GM03348 (cell line): ENCODE data around the gene FCRLA.
"Not testable (repeated sequence)": the region's sequence is repeated elsewhere in the genome, so short reads cannot be mapped to it uniquely, and the experiment has no call there.

ENCODE experiments used
- DNase-seq: peaks from one replicate; pipeline ENCODE4 v3.0.0; 2012; ENCODE audit warnings: low spot score

FCRLA gene, protein sequence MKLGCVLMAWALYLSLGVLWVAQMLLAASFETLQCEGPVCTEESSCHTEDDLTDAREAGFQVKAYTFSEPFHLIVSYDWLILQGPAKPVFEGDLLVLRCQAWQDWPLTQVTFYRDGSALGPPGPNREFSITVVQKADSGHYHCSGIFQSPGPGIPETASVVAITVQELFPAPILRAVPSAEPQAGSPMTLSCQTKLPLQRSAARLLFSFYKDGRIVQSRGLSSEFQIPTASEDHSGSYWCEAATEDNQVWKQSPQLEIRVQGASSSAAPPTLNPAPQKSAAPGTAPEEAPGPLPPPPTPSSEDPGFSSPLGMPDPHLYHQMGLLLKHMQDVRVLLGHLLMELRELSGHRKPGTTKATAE

DNA sequence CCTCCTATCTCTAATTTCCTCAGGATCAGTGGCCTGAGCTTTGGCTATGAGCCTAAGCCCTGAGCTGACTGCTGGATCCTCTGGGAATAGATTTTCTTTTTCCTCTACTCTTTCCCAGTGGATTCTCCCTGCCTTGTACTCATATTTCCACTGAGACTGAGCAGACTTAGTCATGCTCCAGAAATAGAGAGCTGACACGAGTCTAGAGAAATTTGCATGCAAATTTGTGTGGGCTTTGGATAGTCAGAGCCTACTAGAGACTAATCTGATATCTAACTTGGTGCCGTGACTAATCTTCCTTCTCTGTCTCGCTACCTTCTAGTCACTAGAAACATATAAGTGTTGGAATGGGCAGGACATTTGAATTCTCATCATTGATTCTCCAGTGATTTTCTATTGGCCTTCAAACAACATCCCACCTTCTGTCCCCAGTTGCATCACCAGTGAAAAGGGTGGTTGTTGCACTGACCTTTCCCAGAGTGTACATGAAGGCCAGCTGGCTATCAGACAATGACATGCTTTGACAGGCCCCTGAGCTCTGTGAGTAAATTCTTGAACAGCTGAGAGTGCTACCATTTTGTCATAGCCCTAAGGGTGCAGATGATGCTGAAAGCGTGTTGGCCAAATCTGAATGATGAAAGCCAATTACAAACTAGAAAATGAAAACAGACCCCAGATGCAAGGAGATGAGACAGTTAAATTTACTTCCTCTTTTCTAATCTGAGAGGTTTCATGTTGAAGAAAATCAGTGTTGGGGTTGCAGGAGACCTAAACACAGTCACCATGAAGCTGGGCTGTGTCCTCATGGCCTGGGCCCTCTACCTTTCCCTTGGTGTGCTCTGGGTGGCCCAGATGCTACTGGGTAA, at the start of gene FCRLA:
Gene FCRLA, plus strand, starts transcription at position 748 of the 866 bp plus-strand sequence. Its CDS starts 36 bp downstream, at position 784.
- DNase-seq, result peak; percentile 81

DNA sequence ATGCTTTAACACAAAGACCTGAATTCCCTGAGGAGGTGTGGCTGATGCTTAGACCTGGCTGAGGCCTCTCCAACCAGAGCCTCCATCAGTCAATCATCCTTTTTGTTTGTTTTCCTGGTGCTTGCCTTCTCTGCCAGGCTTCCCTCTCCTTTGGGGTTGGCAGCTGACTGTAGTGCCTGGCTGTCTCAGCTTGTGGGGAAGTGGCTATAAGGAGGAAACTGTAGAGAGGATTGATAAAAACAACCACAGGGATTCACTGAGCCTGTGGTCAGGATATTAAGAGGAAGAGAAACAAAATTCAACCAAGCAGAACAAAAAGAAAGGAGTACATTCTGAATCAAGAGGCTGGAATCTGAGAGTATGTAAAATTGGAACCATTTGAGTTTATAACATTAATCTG, 48.5 kb upstream of the FCRLA start:
- DNase-seq, result not testable (repeated sequence)

DNA sequence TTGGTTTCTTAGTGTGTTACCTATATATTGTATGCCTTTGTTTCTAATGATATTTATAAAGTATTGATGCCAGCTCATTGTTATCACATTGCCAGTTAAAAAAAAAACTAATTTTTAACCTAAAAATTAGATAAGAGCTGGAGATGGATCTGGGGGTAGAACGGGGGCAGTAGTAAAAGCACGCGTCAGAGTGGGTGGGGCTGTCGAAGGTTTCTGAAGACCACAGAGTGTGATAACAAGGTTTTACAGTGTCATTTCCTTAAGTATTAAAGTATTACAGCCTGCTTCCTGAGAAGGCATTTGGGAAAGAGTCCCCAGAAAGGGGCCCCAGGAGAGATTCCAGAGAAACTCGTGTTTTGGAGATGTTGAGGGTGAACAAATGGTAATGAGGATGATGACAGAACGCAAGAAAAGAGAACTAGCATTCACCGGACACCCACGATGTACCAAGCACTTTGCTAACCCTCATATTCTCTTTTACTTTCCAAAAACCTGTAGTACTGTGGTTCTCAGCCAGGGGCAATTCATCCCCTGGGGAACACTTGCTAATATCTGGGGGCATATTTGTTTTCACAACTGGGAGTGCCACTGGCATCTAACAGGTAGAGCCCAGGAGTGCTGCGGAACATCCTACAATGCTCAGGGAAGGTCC, 45.2 kb upstream of the FCRLA start:
- not testable (repeated sequence) for DNase-seq

DNA sequence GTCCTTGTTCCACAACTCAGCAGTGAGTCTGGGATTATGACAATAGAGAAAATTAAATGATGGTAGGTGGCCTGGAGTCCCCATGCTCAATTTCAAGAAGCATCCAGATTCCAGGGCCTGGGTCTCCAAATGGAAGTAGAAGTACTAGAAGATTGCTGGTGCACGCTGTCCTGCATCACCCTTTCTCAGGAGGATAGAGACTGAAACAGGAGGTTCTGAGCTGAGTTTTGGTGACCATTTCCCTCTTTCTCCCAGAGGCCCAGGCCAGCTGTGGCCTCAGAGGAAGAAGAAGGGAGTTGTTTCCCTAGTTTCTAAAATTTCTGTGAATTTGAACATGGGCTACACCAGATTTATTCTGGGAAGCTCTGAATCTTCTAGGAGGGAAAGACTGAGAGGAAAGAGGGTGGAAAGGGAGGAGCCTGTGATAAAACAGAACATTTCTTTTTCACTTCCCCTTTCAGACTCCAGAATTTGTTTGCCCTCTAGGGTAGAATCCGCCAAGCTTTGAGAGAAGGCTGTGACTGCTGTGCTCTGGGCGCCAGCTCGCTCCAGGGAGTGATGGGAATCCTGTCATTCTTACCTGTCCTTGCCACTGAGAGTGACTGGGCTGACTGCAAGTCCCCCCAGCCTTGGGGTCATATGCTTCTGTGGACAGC, 44.2 kb upstream of the FCRLA start, which contains the start of gene FCGR2B:
Gene FCGR2B, plus strand, starts transcription at position 460 of the 656 bp plus-strand sequence. Its CDS starts 99 bp downstream, at position 559.
- not testable (repeated sequence) for DNase-seq

DNA sequence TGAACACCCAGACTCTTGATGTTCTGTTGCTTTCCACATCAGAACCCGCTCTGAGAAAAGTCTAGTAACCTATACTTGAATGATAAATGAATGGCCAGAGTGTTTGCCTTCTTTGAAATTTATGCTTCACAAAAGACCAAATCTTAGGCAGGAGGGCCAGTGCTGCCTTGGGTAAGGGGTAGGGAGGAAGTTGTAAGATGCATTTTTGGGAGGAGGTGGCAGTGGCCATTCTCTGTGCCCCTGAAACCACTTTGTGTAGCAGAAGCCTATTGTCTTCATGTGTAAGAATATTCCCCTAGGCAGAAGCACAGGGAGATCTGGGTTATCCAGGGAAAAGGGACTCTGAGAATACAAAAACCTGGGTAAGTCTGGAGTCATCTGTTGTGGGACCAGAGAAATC, 43.5 kb upstream of the FCRLA start:
- DNase-seq, result not testable (repeated sequence)

DNA sequence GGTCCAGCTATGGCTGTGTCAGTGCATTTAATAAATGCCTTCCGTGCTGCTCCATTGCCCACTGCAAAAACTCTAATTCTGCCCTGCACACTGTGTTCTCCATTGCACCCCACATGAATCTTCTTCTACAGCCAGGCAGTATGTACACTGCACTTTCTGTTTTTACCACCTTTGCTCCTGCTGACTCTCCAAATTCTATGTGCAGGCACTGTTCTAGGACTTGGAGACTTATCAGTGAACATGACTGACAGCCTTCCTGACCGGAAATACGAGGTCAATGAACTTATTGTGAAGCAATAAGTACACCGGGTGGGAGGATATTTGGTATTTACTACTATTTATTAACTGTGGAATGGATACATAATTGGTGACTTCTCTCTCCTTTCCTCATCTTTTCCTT, 42.3 kb upstream of the FCRLA start:
- DNase-seq, result not testable (repeated sequence)

DNA sequence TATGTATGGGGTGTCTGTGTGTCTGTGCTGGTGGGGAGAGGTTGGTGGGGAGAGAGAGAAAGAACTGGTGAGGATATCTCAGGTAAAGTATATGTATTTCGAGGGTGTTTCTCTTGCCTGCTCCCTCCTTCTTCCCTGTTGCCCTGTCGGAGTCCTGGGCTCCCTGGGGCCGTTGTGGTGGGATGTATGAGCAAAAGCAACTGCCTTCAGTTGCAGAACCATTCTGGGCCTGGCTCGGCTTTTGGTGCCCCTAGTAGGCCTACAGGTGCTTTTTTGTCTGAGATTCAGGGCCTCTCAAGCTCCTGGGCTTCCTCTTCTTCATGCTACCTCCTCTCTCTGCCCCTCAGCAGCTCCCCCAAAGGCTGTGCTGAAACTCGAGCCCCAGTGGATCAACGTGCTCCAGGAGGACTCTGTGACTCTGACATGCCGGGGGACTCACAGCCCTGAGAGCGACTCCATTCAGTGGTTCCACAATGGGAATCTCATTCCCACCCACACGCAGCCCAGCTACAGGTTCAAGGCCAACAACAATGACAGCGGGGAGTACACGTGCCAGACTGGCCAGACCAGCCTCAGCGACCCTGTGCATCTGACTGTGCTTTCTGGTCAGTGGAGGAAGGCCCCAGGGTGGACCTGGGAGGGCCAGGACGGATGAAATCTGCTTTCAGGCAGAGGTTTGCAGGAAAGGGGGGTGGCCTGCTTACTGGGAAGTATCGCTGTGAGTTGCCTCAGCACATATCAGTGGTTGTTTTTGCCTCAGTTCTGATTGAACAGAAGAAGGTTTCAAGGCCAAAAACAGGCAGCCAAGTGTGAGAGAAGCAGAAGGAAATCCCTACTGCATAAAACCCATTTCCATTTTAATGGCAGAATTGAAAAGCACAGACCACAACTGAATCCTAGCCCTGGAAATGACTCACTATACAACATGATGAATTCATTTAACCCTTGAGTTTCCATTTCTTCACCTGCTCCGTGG, 35.7 kb upstream of the FCRLA start:
- DNase-seq, result not testable (repeated sequence)

DNA sequence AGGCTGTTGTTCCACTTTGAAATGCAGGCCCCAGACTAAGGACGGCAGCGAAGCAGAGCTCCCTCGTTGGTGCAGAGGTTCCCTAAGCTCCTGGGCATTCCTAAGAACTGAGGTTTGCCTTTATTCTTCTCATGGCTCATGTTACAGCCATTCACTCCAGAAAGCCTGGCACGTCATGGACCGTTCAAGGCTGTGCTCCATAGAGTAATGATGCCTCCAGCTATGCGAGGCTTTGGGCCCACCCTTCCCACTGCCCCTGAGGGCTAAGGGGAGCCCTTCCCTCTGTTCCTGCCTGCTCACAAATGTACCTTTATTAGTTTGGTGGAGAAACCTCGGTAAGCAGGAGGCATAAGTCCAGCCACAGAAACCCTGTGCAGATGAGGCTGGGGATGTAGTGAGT, 33.6 kb upstream of the FCRLA start:
- DNase-seq, result not testable (repeated sequence)

DNA sequence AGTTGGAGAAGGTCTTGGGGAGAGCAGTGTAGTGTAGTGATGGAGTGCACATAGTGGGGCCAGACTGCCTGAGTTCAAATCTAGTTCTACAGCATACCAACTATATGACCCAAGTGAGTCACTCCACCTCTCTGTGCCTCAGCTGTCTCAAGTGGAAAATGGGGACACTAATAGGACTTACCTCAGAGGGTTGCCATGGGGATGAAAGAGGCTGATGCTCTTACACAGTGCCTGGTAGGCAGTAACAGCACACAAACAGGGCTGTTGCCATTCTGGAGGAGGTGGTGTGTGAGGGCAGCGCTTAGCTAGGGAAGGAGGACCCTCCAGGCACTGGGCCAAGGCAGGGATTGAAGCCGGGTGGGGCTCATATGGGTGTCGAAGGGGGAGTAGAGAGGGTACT, 32.6 kb upstream of the FCRLA start:
- not testable (repeated sequence) for DNase-seq

DNA sequence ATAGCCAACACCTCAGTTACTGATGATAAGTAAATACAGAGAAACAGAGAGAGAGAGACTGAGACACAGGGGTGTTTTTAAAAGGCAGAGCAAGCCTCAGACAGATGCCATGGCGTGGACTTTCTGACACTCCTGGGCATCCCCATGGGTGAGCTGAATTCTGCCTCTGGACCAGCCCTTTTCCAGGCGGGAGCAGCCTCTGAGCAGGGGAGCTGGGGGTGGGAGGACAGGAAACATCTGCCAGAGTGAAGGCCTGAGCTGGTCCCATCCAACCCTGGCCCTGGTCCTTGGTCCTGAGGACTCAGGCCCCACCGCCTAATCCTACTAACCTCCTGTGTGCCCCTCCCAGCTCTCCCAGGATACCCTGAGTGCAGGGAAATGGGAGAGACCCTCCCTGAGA, 32.1 kb upstream of the FCRLA start:
- DNase-seq, result not testable (repeated sequence)

DNA sequence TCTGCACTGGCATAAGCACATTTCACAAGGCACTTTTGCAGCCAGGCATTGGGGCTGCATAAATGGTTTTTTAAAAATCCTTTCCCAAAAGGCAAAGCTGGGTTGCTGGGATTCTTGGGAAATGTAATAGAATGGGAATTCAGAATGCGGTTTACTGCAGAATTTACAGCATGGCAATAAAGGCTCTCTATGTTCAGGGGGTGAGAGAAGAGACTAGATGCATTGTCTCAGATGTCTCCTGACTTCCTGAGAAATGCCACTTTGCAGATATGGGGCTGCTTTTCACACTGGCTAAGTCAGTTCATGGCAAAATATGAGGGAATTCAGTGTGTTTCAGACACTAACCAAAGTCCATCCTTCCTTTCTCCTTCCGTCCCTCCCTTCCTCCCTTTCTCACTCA, 30.6 kb upstream of the FCRLA start:
- no peak for DNase-seq

DNA sequence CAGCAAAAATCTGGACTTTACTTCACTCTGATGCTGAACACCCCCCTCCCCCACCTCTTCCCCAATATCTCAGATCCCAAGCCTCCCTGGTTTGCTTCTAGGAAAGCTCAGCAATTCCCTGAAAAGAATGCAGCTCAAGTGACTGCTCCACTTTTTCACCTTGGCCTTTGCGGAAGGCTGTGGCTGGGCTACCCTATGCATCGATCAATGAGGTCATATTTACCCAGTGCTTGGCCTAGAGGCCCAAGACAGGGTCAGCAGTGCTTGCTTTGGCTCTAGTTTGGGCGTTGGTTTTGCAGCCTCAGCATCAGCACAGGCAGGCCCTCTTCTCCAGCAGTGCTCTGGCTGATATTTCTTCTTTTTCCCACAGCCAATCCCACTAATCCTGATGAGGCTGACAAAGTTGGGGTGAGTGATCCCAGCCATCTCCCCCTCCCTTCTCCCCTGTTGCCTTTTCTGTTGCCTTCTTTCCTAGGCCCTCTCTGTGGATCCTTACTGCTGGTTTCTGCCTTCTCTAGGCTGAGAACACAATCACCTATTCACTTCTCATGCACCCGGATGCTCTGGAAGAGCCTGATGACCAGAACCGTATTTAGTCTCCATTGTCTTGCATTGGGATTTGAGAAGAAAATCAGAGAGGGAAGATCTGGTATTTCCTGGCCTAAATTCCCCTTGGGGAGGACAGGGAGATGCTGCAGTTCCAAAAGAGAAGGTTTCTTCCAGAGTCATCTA, 29.9 kb upstream of the FCRLA start:
- DNase-seq, result no peak

DNA sequence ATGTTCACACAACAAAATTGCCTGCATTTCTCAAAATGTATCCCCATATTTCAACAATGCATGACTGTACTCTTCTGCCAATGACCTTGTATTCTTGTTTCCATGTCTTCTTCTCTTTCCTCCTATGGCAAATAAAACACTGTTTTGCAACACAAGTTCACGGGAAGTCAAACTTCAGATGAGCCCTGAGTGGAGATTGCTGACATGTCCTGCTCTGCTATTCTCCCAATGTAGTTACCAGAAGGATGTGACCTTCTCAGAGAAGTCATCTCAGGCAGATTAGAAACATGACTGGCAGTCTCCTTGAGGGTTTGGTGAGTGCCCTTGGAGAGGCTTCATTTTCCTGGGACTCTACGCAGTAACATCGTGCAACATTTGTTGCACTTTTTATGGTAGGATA, 28.5 kb upstream of the FCRLA start:
- DNase-seq, result no peak

DNA sequence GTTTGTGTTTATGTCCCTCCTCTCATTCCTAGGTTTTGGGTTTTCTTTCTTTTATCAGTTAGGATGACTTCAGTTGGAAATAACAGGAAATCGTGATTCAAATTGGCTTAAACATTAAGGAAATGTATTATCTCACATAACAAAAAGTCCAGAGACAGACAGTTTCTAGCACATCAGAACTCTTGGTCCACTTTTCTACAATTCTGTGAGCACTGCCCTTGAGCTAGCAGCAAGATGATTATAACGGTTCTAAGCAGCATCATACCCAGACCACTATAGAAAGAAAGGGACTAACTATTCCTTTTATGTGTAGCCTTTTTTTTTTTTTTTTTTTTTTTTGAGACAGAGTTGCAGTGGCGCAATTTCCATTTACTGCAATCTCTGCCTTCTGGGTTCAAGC, 25.1 kb upstream of the FCRLA start:
- no peak for DNase-seq

DNA sequence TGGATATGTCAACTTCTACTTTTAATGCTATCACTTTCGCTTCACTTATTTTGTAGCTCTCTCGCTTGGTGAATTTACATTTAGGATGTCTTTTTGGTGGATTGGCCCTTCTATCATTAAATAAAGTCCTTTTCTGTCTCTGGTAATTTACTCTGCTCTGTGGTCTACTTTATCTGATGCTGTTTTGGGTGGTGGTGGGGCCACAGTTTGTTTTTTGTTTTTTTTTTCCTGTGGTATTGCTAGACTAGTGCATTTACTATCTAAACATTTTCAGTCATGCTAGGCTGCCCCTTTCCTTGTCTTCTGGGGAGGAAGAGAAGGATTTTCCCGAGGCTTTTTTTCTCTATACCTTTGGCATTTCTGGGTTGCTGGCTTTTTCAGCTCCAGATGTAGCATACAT, 18.1 kb upstream of the FCRLA start:
- no peak for DNase-seq

DNA sequence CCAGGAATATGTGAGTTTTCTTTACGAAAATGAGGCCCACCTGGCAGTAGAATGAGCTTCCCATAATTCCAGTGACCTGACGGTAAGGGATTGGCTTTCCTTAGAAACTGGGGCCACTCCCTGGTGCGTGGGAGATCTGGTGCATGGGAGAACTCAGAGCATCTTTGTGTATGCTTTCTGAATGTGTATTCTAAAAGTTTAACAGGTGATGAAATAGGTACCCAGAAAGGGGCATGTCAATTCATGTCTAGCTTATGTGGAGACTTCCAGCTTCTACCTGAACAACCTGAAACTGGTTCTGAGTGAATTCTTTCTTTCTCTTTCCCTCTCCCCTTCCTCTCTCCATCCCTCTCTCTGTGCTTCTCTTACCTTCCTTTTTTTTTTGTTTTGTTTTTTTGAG, 15.2 kb upstream of the FCRLA start:
- DNase-seq, result no peak

DNA sequence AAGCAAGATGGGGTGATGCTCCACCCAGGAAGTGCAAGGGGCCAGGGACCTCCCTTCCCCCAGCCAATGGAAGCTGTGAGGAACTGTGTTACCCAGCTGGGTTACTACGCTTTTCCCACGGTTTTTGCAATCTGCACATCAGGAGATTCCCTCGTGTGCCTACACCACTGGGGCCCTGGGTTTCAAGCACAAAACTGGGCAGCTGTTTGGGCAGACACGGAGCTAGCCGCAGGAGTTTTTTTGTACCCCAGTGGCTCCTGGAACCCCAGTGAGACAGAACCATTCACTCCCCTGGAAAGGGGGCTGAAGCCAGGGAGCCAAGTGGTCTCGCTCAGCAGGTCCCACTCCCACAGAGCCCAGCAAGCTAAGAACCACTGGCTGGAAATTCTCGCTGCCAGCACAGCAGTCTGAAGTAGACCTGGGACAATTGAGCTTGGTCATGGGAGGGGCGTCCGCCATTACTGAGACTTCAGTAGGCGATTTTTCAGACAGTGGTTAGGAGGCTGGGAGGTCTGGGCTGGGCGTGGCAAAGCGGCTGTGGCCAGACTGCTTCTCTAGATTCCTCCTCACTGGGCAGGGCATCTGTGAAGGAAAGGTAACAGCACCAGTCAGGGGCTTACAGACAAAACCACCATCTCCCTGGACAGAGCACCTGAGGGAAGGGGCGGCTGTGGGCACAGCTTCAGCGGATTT, 13.9 kb upstream of the FCRLA start:
- not testable (repeated sequence) for DNase-seq

DNA sequence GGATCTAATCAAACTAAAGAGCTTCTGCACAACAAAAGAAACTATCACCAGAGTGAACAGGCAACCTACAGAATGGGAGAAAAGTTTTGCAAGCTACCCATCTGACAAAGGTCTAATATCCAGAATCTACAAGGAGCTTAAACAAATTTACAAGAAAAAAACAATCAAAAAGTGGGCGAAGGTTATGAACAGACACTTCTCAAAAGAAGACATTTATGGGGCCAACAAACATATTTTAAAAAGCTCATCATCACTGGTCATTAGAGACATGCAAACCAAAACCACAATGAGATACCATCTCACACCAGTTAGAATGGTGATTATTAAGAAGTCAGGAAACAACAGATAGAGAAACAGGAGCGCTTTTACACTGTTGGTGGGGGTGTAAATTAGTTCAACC, 8.7 kb upstream of the FCRLA start:
- not testable (repeated sequence) for DNase-seq

DNA sequence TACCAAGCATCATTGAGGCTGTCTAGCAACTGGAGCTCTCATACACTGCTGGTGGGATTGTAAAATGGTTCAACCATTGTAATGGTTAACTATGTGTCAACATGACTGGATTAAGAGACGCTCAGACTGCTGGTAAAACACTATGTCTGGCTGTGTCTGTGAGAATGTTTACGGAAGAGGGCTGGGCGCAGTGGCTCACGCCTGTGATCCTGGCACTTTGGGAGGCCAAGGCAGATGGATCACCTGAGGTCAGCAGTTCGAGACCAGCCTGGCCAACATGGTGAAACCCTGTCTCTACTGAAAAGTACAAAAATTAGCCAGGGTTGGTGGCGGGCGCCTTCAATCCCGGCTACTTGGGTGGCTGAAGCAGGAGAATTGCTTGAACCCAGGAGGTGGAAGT, 4.8 kb upstream of the FCRLA start:
- no peak for DNase-seq
